Measurements from ENCODE around the gene LTC4S. TPM values are rescaled to one million over a fixed set of nuclear protein-coding genes. Genes with fewer than 3 reads are reported as not detected.
A peak's percentile ranks its signal among the peaks of the same experiment; 100 is the strongest.

Gene LTC4S
- total RNA-seq, 1 donor from 2014 or later = 5.5 TPM

DNA sequence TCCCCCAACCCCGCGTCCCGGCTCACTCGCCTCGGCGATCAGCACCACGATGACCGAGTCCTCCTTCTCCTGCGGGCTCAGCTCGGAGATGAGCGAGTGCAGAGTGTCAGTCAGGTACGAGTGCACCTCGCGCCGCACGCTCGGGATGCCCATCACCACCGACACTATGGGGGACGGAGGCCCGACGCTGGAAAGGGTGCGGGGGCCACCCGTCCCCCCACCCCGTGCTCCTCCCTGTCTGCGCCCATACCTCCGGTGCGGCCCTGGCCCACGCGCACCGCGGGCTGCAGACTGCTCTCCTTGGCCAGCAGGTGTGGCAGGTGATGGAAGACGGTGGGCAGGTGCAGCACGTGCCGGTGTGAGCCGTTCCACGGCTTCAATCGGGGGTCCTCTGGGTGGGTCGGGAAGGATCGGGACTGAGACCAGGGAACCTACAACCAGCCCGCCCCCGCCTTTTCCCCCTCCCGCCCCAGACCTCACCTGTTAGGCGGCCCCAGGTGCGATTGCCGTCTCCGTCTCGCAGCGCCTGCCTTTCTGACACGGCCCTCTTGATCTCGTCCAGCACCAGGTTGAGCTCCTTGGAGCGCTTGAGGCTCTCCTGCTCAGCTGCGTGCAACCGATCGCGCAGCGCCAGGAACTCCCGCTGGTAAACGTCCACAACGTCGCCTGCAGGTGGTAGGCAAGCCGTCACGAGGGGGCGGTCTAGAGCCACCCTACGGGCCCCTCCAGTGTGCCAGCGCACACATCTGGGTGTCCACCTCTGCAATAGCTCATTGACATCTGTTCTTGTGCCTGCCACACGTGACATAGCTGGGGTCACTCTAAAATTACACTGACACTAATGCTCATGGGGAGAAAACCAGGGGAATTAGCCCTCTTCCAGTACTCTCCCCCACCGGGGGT is 7.8 kb downstream of the LTC4S start:
- Mint-ChIP-seq H3K9me3 (ENCODE audit: low read depth) (no peaks in the 10 kb centered on the region), H3K36me3 (ENCODE audit: insufficient read depth) (peaks cover 14% of the 10 kb centered on the region), H3K27ac (no peak overlapping the region), H3K27me3 (no peaks in the 10 kb centered on the region), H3K4me1 (ENCODE audit: low read depth) (peaks cover 15% of the 10 kb centered on the region), H3K4me3 (ENCODE audit: low read depth) (no peak overlapping the region)
- peak; percentile 71 for TF ChIP-seq CTCF (IDR thresholded peaks at IDR 0.05; ENCODE audit: unreplicated experiment)
- peak; percentile 66 for DNase-seq (ENCODE audit: low spot score, unreplicated experiment)

- no peak overlapping the region for H3K27ac Mint-ChIP-seq
- H3K4me1 Mint-ChIP-seq (ENCODE audit: low read depth) = peaks cover 15% of the 10 kb centered on the region
- H3K4me3 Mint-ChIP-seq (ENCODE audit: low read depth) = no peak overlapping the region
- no peaks in the 10 kb centered on the region for H3K27me3 Mint-ChIP-seq
- no peaks in the 10 kb centered on the region for H3K9me3 Mint-ChIP-seq (ENCODE audit: low read depth)
- no peak for DNase-seq (ENCODE audit: low spot score, unreplicated experiment)
- peaks cover 10% of the 10 kb centered on the region for H3K36me3 Mint-ChIP-seq (ENCODE audit: insufficient read depth)
- TF ChIP-seq CTCF (IDR thresholded peaks at IDR 0.05; ENCODE audit: unreplicated experiment) = no peak
Observed at GRCh38 chr5:179802207-179802883, 8.6 kb downstream of the LTC4S start.

DNA sequence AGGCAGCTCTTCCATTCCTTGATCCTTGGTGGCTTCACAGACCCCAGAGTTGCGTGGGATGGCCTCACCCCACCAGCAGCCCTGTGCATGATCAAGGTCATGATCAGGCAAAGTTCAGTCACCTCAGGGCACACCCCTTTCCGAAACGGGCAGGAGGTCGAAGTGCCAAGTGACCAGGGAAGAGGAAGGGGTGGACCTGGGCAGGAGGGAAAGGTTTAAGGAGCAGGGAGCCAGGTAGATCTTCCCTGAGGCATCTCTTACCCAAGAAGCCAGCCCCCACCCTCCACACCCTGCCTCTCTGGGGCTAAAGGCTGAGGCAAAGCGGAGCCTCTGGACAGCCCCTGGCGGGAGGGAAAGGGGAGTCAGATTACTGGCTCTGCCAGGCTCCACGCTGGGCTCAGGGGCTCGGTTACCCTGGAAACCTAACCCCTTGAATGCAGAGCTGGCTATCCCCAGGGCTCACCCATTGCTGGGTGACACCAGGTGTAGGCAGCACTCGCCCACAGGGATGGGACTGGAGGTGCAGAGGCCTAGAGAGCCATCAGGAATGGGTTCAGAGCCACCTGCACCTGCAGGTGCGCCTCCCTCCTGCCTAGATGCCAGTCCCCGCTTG is 9.3 kb downstream of the LTC4S start:
- H3K27me3 Mint-ChIP-seq = no peaks in the 10 kb centered on the region
- H3K4me3 Mint-ChIP-seq (ENCODE audit: low read depth) = no peak overlapping the region
- DNase-seq (ENCODE audit: low spot score, unreplicated experiment) = no peak
- H3K36me3 Mint-ChIP-seq (ENCODE audit: insufficient read depth) = peaks cover 9% of the 10 kb centered on the region
- H3K4me1 Mint-ChIP-seq (ENCODE audit: low read depth) = peaks cover 15% of the 10 kb centered on the region
- no peak for TF ChIP-seq CTCF (IDR thresholded peaks at IDR 0.05; ENCODE audit: unreplicated experiment)
- no peaks in the 10 kb centered on the region for H3K9me3 Mint-ChIP-seq (ENCODE audit: low read depth)
- H3K27ac Mint-ChIP-seq = no peak overlapping the region

DNA sequence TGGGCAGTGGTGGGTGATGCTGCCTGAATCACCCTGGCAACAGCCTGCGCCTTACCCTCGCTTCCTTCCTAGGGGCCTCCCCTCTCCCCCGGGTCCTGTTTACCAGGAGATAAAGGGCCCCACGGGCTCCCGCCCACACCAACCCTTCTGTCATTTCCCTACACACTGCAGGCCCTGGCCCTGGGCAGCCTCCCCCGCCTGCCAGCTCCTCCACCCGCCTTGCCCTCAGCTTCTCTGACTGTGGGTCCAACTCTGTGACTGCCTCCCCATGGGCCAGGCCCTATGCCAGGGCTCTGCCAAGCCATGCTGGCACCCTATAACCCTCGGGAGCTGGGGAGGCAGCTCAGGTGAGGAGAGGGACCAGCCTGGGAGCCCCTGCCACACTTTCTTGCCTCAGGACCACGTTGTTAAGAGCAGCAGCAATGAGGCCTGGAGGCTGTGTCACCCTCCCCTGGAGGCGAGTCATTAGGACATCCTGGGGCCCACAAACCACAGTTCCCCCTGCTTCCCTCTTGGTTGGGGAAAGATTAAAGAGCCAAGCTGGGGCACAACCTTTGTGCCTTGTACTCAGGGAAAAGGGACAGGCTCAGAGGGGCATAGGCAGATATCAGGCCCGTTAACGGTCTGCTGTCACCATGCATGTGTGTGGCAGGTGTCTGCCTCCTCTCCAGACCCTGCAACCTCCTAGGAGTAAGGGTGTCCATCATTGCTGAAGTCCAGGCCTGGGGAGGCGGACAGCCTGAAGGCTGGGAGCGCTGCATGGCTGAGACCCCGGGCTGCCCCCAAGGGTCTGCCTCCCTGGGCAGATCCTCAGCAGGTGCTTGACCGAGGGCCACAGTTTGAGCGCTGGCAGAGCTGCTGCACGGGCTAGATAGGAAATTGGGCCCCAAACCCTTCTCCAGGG is 10.1 kb downstream of the LTC4S start:
- H3K36me3 Mint-ChIP-seq (ENCODE audit: insufficient read depth) = peaks cover 9% of the 10 kb centered on the region
- H3K9me3 Mint-ChIP-seq (ENCODE audit: low read depth) = no peaks in the 10 kb centered on the region
- H3K27ac Mint-ChIP-seq = no peak overlapping the region
- TF ChIP-seq CTCF (IDR thresholded peaks at IDR 0.05; ENCODE audit: unreplicated experiment) = no peak
- peaks cover 15% of the 10 kb centered on the region for H3K4me1 Mint-ChIP-seq (ENCODE audit: low read depth)
- peak overlapping the region; percentile 35 for H3K4me3 Mint-ChIP-seq (ENCODE audit: low read depth)
- H3K27me3 Mint-ChIP-seq = no peaks in the 10 kb centered on the region
- no peak for DNase-seq (ENCODE audit: low spot score, unreplicated experiment)

Measured in progenitor cell of endocrine pancreas (in vitro differentiated cells).